Right forelimb (tissue), 1 donor: ENCODE data around the gene AMPH.
A peak's percentile ranks its signal among the peaks of the same experiment; 100 is the strongest.
"Not testable (repeated sequence)": the region's sequence is repeated elsewhere in the genome, so short reads cannot be mapped to it uniquely, and the experiment has no call there.

Experiments used
- DNase-seq: peaks from one replicate; pipeline ENCODE4 v3.0.0-alpha.2; 2018

AMPH gene

GRCh38 chr7:38453168-38453567 lies 178.0 kb downstream of the AMPH start:
- DNase-seq, result peak; percentile 50

GRCh38 chr7:38452681-38453108 lies 178.5 kb downstream of the AMPH start:
- DNase-seq, result no peak

DNA sequence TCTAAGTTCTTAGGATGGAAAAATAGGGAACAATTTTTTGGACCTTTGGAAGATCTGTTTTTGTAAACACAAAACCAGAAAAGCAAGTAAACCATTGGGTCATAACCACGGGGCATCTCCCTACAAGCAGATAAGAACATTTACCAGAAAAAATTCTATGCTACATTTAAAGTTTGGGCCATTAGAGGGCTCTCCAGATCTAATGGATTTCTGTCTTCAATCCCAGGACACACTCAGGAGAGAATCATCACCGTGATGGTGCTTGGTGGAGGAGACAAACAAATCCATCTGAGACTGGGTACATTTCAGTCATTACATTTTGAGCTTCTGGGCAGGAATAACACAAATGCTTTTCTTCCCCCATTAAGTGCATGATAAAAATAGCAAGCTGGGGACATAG lies 179.3 kb downstream of the AMPH start:
- DNase-seq, result no peak

DNA sequence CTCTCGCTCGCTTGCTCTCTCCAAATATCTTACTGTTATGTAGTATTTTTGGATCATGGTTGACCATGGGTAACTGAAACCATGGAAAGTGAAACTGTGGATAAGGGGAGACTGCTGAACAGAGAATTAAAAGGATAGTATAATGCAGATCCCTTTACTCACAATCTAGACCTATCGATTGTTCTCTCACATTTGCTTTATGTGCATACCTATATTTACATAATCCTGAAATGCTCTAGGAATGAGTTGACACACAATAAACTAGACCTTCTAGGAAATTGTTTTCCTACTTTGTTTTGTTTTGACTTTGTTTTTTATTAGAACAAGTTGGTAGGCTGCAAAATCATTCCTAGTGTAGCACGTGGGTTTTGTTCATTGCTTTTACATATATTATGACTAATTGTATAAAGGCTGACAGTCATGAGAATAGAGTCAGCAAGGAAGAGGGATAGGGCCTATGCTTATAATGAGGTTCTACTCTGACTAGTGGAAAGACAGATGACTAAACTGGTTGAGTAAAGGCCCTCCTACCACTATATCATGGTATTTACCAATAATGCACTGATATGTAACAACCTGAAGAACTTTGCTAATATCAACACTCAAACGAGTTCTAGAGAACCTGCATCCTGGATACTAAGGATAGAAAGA lies 182.5 kb downstream of the AMPH start:
- no peak for DNase-seq

DNA sequence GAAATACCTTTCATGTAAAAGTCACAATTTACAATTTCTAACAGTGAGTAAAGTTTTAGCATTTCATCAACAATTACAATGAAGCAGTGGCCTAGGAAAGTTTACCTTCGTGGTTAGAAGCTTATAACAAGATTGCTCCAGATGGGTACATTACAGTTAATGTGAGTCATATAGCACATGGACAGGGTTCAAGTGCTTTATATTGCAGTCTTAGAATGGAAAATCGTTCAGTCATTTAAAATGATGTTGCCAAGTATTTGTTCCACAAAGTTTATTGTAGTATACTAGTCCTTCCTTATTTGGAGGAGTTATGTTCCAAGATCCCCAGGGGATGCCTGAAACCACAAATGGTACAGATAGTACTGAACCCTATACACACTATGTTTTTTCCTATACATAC lies 183.1 kb downstream of the AMPH start:
- no peak for DNase-seq

DNA sequence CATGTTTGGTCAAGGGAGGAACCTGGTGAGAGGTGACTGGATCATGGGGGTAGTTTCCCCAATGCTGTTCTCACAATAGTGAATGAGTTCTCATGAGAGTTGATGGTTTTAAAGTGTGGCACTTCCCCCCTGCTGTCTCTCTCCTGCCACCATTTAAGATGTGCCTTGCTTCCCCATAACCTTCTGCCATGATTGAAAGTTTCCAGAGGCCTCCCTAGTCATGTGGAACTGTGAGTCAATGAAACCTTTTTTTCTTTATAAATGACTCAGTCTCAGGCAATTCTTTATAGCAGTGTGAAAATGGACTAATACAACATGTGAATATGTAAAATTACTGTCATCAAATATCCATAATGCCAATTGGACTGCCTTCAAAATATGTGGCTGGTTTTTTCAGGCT lies 192.2 kb downstream of the AMPH start:
- DNase-seq, result no peak

DNA sequence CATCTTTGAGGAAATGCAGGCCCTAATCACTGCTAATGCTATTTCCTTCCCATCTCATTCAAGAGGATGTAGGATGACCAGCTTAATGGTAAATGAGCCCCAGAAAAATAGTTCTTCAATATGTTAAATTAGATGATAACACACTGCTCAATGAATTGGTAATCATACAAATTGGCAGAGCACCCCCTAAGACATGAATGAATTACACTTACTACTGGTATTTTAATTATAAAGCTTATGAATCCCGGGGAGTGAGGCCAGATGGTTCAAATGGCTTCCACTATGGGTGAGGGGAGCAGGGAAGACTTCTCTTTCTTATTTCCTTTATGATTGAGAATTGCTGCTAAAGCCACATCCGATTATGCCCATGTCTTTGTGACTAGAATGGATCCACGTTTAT lies 198.5 kb downstream of the AMPH start:
- DNase-seq, result no peak

GRCh38 chr7:38432080-38432479 lies 199.1 kb downstream of the AMPH start:
- no peak for DNase-seq

DNA sequence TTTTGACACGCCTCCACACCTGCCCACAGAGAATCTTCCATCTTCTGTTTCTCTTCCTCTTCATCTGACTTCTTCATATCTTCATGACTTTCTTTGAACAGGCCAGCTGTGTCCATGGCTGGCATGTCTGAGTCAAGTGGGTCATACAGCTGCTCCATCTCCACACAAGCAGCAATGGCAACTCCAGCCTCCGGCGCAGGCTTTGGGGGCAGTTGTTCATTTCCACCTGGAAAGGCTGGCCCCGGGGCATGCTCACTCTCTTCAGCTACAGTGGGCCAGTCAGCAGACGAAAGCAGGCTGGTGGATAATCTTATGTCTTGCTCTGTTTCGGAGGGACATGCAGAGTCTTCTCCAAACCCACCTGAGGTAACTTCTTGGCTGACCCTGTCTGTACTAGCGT lies 202.1 kb downstream of the AMPH start:
- no peak for DNase-seq

- peak; percentile 46 for DNase-seq
Measured at GRCh38 chr7:38428041-38428440, 203.1 kb downstream of the AMPH start.

DNA sequence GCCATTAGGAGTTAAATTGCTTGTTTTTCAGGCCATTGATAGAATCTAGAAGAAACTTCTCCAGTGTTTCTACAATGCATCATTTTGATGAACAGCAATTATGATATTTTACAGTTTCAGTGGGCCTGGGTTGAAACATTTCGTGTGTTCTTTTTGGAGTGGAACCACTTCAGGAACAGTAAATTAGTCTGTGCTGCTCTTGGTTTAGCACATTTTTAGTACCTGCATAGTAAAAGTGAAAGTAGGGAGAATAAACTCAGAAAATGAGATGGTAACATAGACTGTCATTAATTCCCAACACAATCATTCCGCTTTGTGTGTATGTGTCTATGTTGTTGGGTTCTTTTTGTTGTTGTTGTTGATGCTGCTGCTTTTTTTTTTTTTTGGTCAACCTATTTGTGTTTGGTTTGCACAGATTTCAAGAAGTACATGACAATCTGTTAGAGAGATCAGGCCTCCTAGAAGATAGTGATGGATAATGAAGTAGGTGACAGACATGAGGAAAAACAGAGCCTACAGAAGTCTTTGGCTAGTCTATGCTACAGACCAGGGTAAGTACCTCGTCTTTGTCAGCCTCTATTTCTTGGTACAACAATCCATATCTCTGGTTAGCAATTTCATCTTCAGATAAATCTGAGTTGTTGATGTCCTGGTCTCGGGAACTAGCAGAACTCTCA lies 203.8 kb downstream of the AMPH start:
- DNase-seq, result no peak

DNA sequence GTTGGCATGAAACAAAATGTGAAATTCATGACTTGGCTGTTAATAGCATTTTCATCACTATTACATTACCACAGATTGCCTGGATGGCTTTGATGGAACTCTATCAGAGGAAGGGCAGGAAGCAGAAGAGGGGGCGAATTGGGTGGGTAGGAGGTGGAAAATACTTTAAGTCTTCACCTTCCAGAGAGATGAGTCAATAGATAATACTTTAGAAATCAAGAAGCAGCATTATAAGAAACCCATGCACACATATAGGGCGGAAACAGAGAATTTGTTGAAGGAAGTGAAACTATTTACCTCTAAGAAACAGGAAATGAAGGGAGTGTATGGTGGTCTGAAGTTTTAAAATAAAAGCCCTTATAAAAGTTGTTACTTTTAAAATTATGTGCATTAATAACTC lies 205.7 kb downstream of the AMPH start:
- DNase-seq, result no peak

GRCh38 chr7:38424750-38425463 lies 206.3 kb downstream of the AMPH start:
- DNase-seq, result no peak

- no peak for DNase-seq
Measured at GRCh38 chr7:38413784-38414183, 217.4 kb downstream of the AMPH start.

DNA sequence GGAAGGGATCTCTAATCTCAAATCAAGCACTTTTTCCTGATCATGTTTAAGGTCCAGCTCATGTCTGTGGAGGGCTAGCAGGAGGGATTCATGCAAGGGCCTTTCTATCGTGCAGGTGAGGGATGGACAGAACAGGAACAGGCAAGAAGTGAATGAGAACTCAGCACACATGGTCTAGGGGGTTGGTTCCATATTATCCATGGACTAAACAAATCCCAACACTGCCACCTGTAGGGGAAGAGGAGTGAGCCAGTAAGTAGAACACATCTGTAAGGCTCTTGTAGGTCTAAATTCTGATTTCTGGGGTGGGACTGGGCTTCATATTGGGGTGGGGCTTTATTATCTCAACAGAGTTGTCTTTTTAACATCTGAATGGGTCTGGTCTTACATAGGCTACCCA lies 219.8 kb downstream of the AMPH start:
- DNase-seq, result no peak

GRCh38 chr7:38410056-38410455 lies 221.1 kb downstream of the AMPH start:
- DNase-seq, result no peak

DNA sequence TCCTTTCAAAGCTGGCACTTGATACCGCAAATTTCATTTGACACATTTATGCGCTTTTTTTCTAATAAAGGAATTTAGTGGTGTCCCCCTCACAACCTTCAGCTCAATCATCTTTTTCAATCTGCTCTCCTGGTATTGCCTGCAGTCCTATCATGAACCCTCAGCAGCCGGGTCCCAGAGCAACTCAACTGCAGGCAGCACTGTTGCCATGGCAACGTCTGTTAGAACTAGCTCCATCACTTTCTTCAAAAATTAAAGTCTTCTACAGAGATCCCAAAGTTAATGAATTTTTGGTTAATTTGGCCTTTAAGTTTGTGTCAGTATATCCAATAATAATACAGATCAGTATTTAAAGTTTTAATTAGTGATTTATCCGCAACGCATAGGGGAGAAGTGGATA lies 221.6 kb downstream of the AMPH start:
- no peak for DNase-seq

GRCh38 chr7:38398725-38399321 lies 232.3 kb downstream of the AMPH start:
- peak; percentile 62 for DNase-seq

DNA sequence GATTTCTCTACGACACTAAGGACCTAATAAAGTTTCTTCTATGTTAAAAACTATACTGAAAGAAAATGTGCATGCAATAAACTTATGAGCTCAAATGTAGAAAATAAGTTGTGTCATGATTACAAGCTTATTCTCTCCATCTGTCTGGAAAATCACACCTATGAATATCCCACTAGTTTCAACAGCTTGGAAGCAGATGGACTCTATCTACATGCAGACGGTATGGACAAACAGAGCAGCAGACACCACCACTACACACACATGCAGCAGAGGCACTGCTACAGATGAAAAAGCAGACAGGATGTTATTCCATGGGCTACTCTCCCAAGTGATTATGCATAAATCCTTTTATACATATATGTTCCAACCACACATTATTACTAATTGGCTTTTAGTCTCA lies 234.3 kb downstream of the AMPH start:
- DNase-seq, result no peak

DNA sequence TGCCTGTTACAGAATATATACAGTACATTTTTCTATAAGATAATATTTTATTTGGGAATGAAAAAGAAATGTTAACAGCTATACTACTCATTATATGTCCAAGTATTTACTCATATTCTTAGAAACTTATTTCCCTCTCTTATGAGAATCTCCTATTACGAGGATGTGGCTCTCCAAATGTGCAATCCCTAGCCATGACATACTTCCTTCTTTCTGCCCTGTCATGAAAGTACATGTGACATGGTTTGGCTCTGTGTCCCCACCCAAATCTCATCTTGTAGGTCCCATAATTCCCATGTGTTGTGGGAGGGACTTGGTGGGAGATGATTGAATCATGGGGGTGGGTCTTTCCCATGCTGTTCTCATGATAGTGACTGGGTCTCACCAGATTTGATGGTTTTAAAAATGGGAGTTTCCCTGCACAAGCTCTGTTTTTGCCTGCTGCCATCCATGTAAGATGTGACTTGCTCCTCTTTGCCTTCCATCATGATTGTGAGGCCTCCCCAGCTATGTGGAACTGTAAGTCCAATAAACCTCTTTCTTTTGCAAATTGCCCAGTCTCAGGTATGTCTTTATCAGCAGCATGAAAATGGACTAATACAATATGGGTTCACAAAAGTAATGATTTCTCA lies 235.1 kb downstream of the AMPH start:
- DNase-seq, result not testable (repeated sequence)

DNA sequence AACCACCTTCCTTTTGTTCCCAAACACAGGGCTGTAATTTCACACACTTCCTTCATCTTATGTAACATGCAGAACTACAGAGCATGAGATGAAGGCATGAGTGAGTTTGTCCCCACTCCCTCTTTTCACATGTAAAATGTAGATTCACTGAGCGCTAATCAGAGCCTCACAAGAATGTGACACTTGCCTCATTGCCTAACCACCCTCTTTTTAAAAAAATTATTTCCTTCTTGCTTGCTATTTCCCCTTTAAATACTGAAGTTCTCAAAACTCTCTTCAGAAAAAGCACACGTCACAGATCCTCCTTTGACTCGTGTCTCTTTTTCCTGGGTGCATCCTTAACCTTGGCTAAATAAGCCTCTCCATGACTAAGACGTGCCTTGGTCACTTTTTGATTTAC lies 236.5 kb downstream of the AMPH start:
- no peak for DNase-seq

DNA sequence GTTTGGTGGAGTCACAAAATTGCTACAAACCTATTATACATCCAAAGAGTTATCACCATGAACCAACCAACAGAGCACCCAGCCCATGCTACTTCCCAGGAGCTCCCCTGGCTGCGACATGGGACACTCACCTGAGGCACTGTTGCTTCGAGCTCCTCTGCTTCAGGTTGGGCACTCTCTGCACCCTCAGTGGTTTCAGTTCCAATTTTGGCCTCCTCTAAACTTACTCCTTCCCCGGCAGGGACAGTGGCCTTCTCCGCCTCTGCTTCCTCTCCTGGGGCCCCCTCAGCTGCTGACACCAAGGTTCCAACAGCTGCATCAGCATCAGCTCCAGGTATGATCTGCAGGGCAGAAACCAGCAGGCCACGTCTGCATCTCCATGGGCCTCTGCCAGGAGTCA lies 237.3 kb downstream of the AMPH start:
- DNase-seq, result no peak

GRCh38 chr7:38391751-38392150 lies 239.4 kb downstream of the AMPH start:
- DNase-seq, result no peak
